ENCODE data around the gene RHOT1.

Gene RHOT1

DNA sequence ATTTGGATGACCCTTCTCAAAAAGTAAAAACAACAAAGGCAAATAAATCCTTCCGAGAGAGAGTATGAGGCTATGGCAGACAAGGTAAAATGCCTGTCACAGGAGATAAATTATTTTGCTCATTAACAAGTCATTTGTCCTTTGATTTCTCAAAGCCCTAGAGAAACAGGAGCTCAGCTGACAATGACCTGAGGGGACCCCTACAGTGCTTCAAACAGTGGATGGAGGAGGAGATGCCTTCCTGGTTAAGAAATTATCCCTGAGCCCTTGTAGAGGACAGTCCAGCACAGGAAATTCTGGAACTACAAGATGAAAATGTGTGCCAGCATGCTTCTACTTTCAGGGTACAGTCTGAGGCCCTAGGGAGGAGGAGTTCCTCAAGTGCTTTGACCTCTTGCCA lies 99.3 kb downstream of the RHOT1 start:
- H3K4me3 Mint-ChIP-seq, result no peak overlapping the region
- no peaks in the 10 kb centered on the region for H3K9me3 Mint-ChIP-seq
- no peaks in the 10 kb centered on the region for H3K4me1 Mint-ChIP-seq
- H3K27me3 Mint-ChIP-seq (ENCODE audit: low read depth), result peaks cover 4% of the 10 kb centered on the region
- peaks cover 5% of the 10 kb centered on the region for H3K36me3 Mint-ChIP-seq (ENCODE audit: low read depth)
- TF ChIP-seq, protein P1, sequence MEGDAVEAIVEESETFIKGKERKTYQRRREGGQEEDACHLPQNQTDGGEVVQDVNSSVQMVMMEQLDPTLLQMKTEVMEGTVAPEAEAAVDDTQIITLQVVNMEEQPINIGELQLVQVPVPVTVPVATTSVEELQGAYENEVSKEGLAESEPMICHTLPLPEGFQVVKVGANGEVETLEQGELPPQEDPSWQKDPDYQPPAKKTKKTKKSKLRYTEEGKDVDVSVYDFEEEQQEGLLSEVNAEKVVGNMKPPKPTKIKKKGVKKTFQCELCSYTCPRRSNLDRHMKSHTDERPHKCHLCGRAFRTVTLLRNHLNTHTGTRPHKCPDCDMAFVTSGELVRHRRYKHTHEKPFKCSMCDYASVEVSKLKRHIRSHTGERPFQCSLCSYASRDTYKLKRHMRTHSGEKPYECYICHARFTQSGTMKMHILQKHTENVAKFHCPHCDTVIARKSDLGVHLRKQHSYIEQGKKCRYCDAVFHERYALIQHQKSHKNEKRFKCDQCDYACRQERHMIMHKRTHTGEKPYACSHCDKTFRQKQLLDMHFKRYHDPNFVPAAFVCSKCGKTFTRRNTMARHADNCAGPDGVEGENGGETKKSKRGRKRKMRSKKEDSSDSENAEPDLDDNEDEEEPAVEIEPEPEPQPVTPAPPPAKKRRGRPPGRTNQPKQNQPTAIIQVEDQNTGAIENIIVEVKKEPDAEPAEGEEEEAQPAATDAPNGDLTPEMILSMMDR (IDR thresholded peaks at IDR 0.05; ENCODE audit: unreplicated experiment in 3 of 3), result no peak
- no peak overlapping the region for H3K27ac Mint-ChIP-seq

DNA sequence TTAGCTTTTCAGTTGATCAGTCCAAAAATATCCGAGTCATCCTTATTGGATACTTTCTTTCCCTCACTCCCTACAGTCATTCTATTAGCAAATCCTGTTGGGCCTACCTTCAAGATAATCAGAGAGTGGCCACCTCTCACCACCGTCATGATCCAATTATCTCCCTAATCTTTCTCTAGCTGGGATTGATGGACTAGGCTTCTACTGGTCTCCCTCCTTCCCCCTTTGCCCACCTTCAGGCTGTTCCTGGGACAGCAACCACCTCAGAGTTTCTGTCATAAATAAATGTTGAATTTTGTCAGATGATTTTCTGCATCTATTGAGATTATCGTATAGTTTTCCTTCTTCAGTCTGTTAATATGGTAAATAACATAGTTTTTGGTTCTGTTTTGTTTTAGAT lies 107.2 kb downstream of the RHOT1 start:
- peaks cover 5% of the 10 kb centered on the region for H3K36me3 Mint-ChIP-seq (ENCODE audit: low read depth)
- H3K4me3 Mint-ChIP-seq, result no peak overlapping the region
- no peaks in the 10 kb centered on the region for H3K9me3 Mint-ChIP-seq
- peaks cover 13% of the 10 kb centered on the region for H3K27me3 Mint-ChIP-seq (ENCODE audit: low read depth)
- TF ChIP-seq, protein P1 (IDR thresholded peaks at IDR 0.05; ENCODE audit: unreplicated experiment in 3 of 3), result no peak
- no peaks in the 10 kb centered on the region for H3K4me1 Mint-ChIP-seq
- no peak overlapping the region for H3K27ac Mint-ChIP-seq

DNA sequence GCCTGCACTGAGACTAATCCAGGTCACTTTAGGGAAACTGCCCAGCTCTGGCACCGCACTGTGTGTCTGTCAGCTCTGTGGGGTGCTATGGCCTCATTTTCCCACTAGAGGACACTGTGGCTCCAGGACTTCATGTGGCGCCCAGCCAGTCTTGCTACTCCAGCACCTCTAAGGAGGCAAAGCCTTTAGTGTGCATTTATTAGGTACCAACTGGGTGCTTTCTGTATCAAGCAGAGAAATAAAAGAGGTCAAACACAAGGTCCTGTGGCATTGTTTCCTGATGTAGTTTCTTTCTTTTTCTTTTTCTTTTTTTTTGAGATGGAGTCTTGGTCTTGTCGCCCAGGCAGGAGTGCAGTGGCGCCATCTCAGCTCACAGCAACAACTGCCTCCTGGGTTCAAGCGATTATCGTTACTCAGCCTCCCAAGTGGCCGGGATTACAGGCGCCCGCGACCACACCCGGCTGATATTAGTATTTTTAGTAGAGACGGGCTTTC lies 110.9 kb downstream of the RHOT1 start:
- peaks cover 12% of the 10 kb centered on the region for H3K4me1 Mint-ChIP-seq
- H3K9me3 Mint-ChIP-seq, result no peaks in the 10 kb centered on the region
- TF ChIP-seq, protein P1 (IDR thresholded peaks at IDR 0.05; ENCODE audit: unreplicated experiment in 3 of 3), result peak; percentile 93 to 95 (median 93)
- no peak overlapping the region for H3K4me3 Mint-ChIP-seq
- no peak overlapping the region for H3K27ac Mint-ChIP-seq
- peaks cover 30% of the 10 kb centered on the region for H3K27me3 Mint-ChIP-seq (ENCODE audit: low read depth)
- H3K36me3 Mint-ChIP-seq (ENCODE audit: low read depth), result no peaks in the 10 kb centered on the region

- H3K27me3 Mint-ChIP-seq (ENCODE audit: low read depth), result peaks cover 51% of the 10 kb centered on the region
- H3K4me1 Mint-ChIP-seq, result peaks cover 33% of the 10 kb centered on the region
- no peaks in the 10 kb centered on the region for H3K9me3 Mint-ChIP-seq
- peak overlapping the region in 1 of 3 experiments; percentile 22 for H3K4me3 Mint-ChIP-seq
- peak overlapping the region in 2 of 3 experiments; percentile 45 to 69 for H3K27ac Mint-ChIP-seq
- TF ChIP-seq, protein P1 (IDR thresholded peaks at IDR 0.05; ENCODE audit: unreplicated experiment in 3 of 3), result no peak
- H3K36me3 Mint-ChIP-seq (ENCODE audit: low read depth), result no peaks in the 10 kb centered on the region
These were observed 113.9 kb downstream of the RHOT1 start for GRCh38 chr17:32256012-32256700.

- H3K27me3 Mint-ChIP-seq (ENCODE audit: low read depth), result peaks cover 54% of the 10 kb centered on the region
- H3K4me1 Mint-ChIP-seq, result peaks cover 38% of the 10 kb centered on the region
- TF ChIP-seq, protein P1 (IDR thresholded peaks at IDR 0.05; ENCODE audit: unreplicated experiment in 3 of 3), result no peak
- H3K9me3 Mint-ChIP-seq, result no peaks in the 10 kb centered on the region
- no peaks in the 10 kb centered on the region for H3K36me3 Mint-ChIP-seq (ENCODE audit: low read depth)
- H3K27ac Mint-ChIP-seq, result peak overlapping the region in 2 of 3 experiments; percentile 45 to 69
- peak overlapping the region in 1 of 3 experiments; percentile 22 for H3K4me3 Mint-ChIP-seq
These were observed 114.4 kb downstream of the RHOT1 start for GRCh38 chr17:32256701-32257019.

Measured in nephron (organoid).